Epithelial cell of prostate (primary cell): ENCODE data around the gene KIR3DL2.
"Not testable (repeated sequence)": the region's sequence is repeated elsewhere in the genome, so short reads cannot be mapped to it uniquely, and the experiment has no call there.

ENCODE experiments used
- DNase-seq: peaks from one replicate; pipeline ENCODE4 v3.0.0-alpha.2; 2011; ENCODE audit warnings: low read depth, low spot score
- H3K27ac ChIP-seq: fragments of 450-650 bp; 2 replicates; pipeline ENCODE4 v1.5.1; 2017; ENCODE audit warnings: mild to moderate bottlenecking

KIR3DL2 gene

GRCh38 chr19:54906819-54907218 lies 56.6 kb downstream of the KIR3DL2 start:
- no peak for DNase-seq
- no peak overlapping the region for H3K27ac ChIP-seq

- DNase-seq = not testable (repeated sequence)
Observed at GRCh38 chr19:54907899-54908298, 57.7 kb downstream of the KIR3DL2 start.

More at GRCh38 chr19:54907899-54908298, 57.7 kb downstream of the KIR3DL2 start:
- H3K27ac ChIP-seq = not testable (repeated sequence)
